ENCODE data around the gene FMN1. TPM values are rescaled to one million over a fixed set of nuclear protein-coding genes. Genes with fewer than 3 reads are reported as not detected.

The FMN1 gene
- total RNA-seq, 2 donors from 2014 or later, result 2.4 to 3.1 TPM

- Histone ChIP-seq H3K4me1 (no peaks in the 10 kb centered on the region), H3K9me3 (no peaks in the 10 kb centered on the region), H3K4me3 (no peak overlapping the region), H3K36me3 (no peaks in the 10 kb centered on the region), H3K27ac (no peak overlapping the region), H3K27me3 (no peaks in the 10 kb centered on the region)
- no peak for DNase-seq (ENCODE audit: low spot score)
- TF ChIP-seq CTCF (IDR thresholded peaks at IDR 0.05), result no peak
Measured at GRCh38 chr15:33094336-33094735, 100.2 kb downstream of the FMN1 start.

GRCh38 chr15:33093222-33093621 lies 101.3 kb downstream of the FMN1 start:
- no peaks in the 10 kb centered on the region for H3K27me3 ChIP-seq
- no peaks in the 10 kb centered on the region for H3K9me3 ChIP-seq
- no peak overlapping the region for H3K27ac ChIP-seq
- H3K4me1 ChIP-seq, result no peaks in the 10 kb centered on the region
- no peak overlapping the region for H3K4me3 ChIP-seq
- H3K36me3 ChIP-seq, result no peaks in the 10 kb centered on the region
- DNase-seq (ENCODE audit: low spot score), result no peak
- TF ChIP-seq CTCF (IDR thresholded peaks at IDR 0.05), result no peak

- no peaks in the 10 kb centered on the region for H3K36me3 ChIP-seq
- no peaks in the 10 kb centered on the region for H3K4me1 ChIP-seq
- H3K27ac ChIP-seq, result no peak overlapping the region
- no peak for TF ChIP-seq CTCF (IDR thresholded peaks at IDR 0.05)
- H3K4me3 ChIP-seq, result no peak overlapping the region
- H3K9me3 ChIP-seq, result no peaks in the 10 kb centered on the region
- no peak for DNase-seq (ENCODE audit: low spot score)
- H3K27me3 ChIP-seq, result no peaks in the 10 kb centered on the region
Measured at GRCh38 chr15:33091983-33092693, 102.4 kb downstream of the FMN1 start.

- Histone ChIP-seq H3K9me3 (no peaks in the 10 kb centered on the region), H3K4me3 (no peak overlapping the region), H3K27me3 (no peaks in the 10 kb centered on the region), H3K27ac (no peak overlapping the region), H3K4me1 (no peaks in the 10 kb centered on the region), H3K36me3 (no peaks in the 10 kb centered on the region)
- no peak for TF ChIP-seq CTCF (IDR thresholded peaks at IDR 0.05)
- DNase-seq (ENCODE audit: low spot score), result no peak
Measured at GRCh38 chr15:33089878-33090757, 104.4 kb downstream of the FMN1 start.

- Histone ChIP-seq H3K4me3 (no peak overlapping the region), H3K27me3 (no peaks in the 10 kb centered on the region), H3K9me3 (no peaks in the 10 kb centered on the region), H3K36me3 (no peaks in the 10 kb centered on the region), H3K27ac (no peak overlapping the region), H3K4me1 (no peaks in the 10 kb centered on the region)
- TF ChIP-seq CTCF (IDR thresholded peaks at IDR 0.05), result no peak
- no peak for DNase-seq (ENCODE audit: low spot score)
Measured at GRCh38 chr15:33089165-33089877, 105.2 kb downstream of the FMN1 start.

All from right atrium auricular region (tissue), 2 donors.